Testis (tissue), 2 donors: ENCODE results near the gene CFAP52.

Experiments used
- POLR2A ChIP-seq: fragments of 450-650 bp; IDR thresholded peaks from one replicate; pipeline ENCODE4 v1.6.1; 2017; ENCODE audit warnings: antibody characterized with exemption, mild to moderate bottlenecking, moderate library complexity
- TF ChIP-seq, protein P1 (sequence below), 3 experiments: fragments of 450-650 bp in 2 of 3; fragments of 200-600 bp in 1 of 3; sonication (generic) in 1 of 3; IDR thresholded peaks; one replicate each; pipeline ENCODE4 v1.5.1; 2016 to 2019; ENCODE audit warnings: antibody characterized with exemption in 3 of 3, mild to moderate bottlenecking in 2 of 3, moderate library complexity in 1 of 3

GRCh38 chr17:9612006-9612405 is 35.6 kb downstream of the CFAP52 start:
- TF ChIP-seq, protein P1, sequence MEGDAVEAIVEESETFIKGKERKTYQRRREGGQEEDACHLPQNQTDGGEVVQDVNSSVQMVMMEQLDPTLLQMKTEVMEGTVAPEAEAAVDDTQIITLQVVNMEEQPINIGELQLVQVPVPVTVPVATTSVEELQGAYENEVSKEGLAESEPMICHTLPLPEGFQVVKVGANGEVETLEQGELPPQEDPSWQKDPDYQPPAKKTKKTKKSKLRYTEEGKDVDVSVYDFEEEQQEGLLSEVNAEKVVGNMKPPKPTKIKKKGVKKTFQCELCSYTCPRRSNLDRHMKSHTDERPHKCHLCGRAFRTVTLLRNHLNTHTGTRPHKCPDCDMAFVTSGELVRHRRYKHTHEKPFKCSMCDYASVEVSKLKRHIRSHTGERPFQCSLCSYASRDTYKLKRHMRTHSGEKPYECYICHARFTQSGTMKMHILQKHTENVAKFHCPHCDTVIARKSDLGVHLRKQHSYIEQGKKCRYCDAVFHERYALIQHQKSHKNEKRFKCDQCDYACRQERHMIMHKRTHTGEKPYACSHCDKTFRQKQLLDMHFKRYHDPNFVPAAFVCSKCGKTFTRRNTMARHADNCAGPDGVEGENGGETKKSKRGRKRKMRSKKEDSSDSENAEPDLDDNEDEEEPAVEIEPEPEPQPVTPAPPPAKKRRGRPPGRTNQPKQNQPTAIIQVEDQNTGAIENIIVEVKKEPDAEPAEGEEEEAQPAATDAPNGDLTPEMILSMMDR (IDR thresholded peaks at IDR 0.05) = no peak
- no peak for TF ChIP-seq POLR2A
